HepG2 (cell line): Measurements from ENCODE around the gene PHTF1. TPM values are rescaled to one million over a fixed set of nuclear protein-coding genes. Genes with fewer than 3 reads are reported as not detected.
A peak's percentile ranks its signal among the peaks of the same experiment; 100 is the strongest.

Experiments
- ARNT ChIP-seq: fragments of 450-650 bp; IDR thresholded peaks from 2 replicates; pipeline ENCODE4 v1.6.1; 2017
- BORCS8-MEF2B ChIP-seq: sonication (generic); formaldehyde crosslinking; IDR thresholded peaks from 2 replicates; pipeline ENCODE4 v1.8.0; 2022; ENCODE audit warnings: mild to moderate bottlenecking, missing genetic modification reagents
- CBX1 ChIP-seq: IDR thresholded peaks from one replicate; pipeline ENCODE4 v1.6.1; 2016; ENCODE audit warnings: antibody characterized with exemption, low read depth
- CREB1 ChIP-seq, 2 experiments: fragments of 450-650 bp in 1 of 2; IDR thresholded peaks; 2 replicates each; pipeline ENCODE4 v1.6.1; 2016 to 2017; ENCODE audit warnings: control low read depth in 1 of 2, mild to moderate bottlenecking in 1 of 2, missing compliant biosample characterization in 1 of 2, missing genetic modification characterization in 1 of 2
- EHMT2 ChIP-seq: fragments of 200-600 bp; sonication (generic); IDR thresholded peaks from 2 replicates; pipeline ENCODE4 v1.7.0; 2017; ENCODE audit warnings: antibody characterized with exemption, low read depth, low read length, borderline replicate concordance
- FOXC1 ChIP-seq: sonication (generic); formaldehyde crosslinking; IDR thresholded peaks from 2 replicates; pipeline ENCODE4 v1.8.0; 2022; ENCODE audit warnings: mild to moderate bottlenecking, missing genetic modification reagents, borderline replicate concordance
- FOXK1 ChIP-seq: sonication (generic); formaldehyde crosslinking; IDR thresholded peaks from 2 replicates; pipeline ENCODE4 v1.4.0; 2020; ENCODE audit warnings: low read depth, missing genetic modification reagents, borderline replicate concordance
- HOXD1 ChIP-seq: sonication (generic); formaldehyde crosslinking; IDR thresholded peaks from 2 replicates; pipeline ENCODE4 v1.5.0; 2020; ENCODE audit warnings: missing genetic modification reagents
- IKZF1 ChIP-seq: fragments of 450-650 bp; IDR thresholded peaks from 2 replicates; pipeline ENCODE4 v1.7.1; 2016
- KDM5A ChIP-seq: fragments of 200-600 bp; sonication (generic); IDR thresholded peaks from 2 replicates; pipeline ENCODE4 v1.7.0; 2018; ENCODE audit warnings: antibody characterized with exemption, mild to moderate bottlenecking, low read length, borderline replicate concordance
- KLF11 ChIP-seq: IDR thresholded peaks from 2 replicates; pipeline ENCODE4 v1.6.1; 2016; ENCODE audit warnings: missing compliant biosample characterization
- MIER2 ChIP-seq: IDR thresholded peaks from 2 replicates; pipeline ENCODE4 v1.6.1; 2016; ENCODE audit warnings: missing biosample characterization, missing genetic modification reagents
- REPIN1 ChIP-seq: sonication (generic); formaldehyde crosslinking; IDR thresholded peaks from 2 replicates; pipeline ENCODE4 v1.8.0; 2022; ENCODE audit warnings: missing genetic modification reagents, low read depth, mild to moderate bottlenecking, borderline replicate concordance
- SP4 ChIP-seq: sonication (generic); formaldehyde crosslinking; IDR thresholded peaks from 2 replicates; pipeline ENCODE4 v1.8.1; 2023; ENCODE audit warnings: mild to moderate bottlenecking, missing genetic modification reagents
- SRY ChIP-seq: sonication (generic); formaldehyde crosslinking; IDR thresholded peaks from 2 replicates; pipeline ENCODE4 v1.8.0; 2022; ENCODE audit warnings: mild to moderate bottlenecking, missing genetic modification reagents
- TEAD3 ChIP-seq: optimal IDR thresholded peaks from 2 replicates; pipeline ENCODE3; 2016; ENCODE audit warnings: borderline replicate concordance
- TOPORS ChIP-seq: sonication (generic); formaldehyde crosslinking; IDR thresholded peaks from 2 replicates; pipeline ENCODE4 v1.8.0; 2023; ENCODE audit warnings: mild to moderate bottlenecking, missing genetic modification reagents
- ZIK1 ChIP-seq: sonication (generic); formaldehyde crosslinking; IDR thresholded peaks from 2 replicates; pipeline ENCODE4 v1.5.0; 2020; ENCODE audit warnings: mild to moderate bottlenecking, low read depth, missing genetic modification reagents, borderline replicate concordance
- ZNF101 ChIP-seq: sonication (generic); formaldehyde crosslinking; IDR thresholded peaks from 2 replicates; pipeline ENCODE4 v1.4.0; 2020; ENCODE audit warnings: mild to moderate bottlenecking, low read depth, missing genetic modification reagents, borderline replicate concordance
- ZNF160 ChIP-seq: sonication (generic); formaldehyde crosslinking; IDR thresholded peaks from 2 replicates; pipeline ENCODE4 v1.8.0; 2022; ENCODE audit warnings: mild to moderate bottlenecking, inconsistent platforms, missing genetic modification reagents
- ZNF326 ChIP-seq: sonication (generic); formaldehyde crosslinking; IDR thresholded peaks from 2 replicates; pipeline ENCODE4 v1.4.0; 2020; ENCODE audit warnings: missing genetic modification reagents, borderline replicate concordance
- ZNF510 ChIP-seq: sonication (generic); formaldehyde crosslinking; IDR thresholded peaks from 2 replicates; pipeline ENCODE4 v1.4.0; 2020; ENCODE audit warnings: low read depth, mild to moderate bottlenecking, missing genetic modification reagents
- ZNF614 ChIP-seq: IDR thresholded peaks from 2 replicates; pipeline ENCODE4 v1.6.1; 2018; ENCODE audit warnings: missing biosample characterization, missing genetic modification reagents, inconsistent platforms, borderline replicate concordance
- ZNF674 ChIP-seq: sonication (generic); formaldehyde crosslinking; IDR thresholded peaks from 2 replicates; pipeline ENCODE4 v1.5.0; 2020; ENCODE audit warnings: low read depth, mild to moderate bottlenecking, missing genetic modification reagents
- ZNF878 ChIP-seq: sonication (generic); formaldehyde crosslinking; IDR thresholded peaks from 2 replicates; pipeline ENCODE4 v1.8.1; 2023; ENCODE audit warnings: mild to moderate bottlenecking, missing genetic modification reagents, moderate library complexity
- polyA plus RNA-seq, 8 experiments: library from polyadenylated mRNA; depleted of rRNA in 3 of 8; stranded (reverse) in 7 of 8; unstranded in 1 of 8; fragments of >200 nt; fragmentation: Illumina TruSeq in 4 of 8; extraction: Trizol in 4 of 8; gene quantifications; 2 replicates each; pipeline versions ENCODE4 v1.2.1 to v1.2.3, GENCODE V29; 2011 to 2016; ENCODE audit warnings: low read depth in 4 of 8, missing spikeins in 1 of 8, mixed read lengths in 1 of 8; ENCODE audit not compliant: insufficient read depth in 1 of 8
- total RNA-seq, 5 experiments: library from RNA; depleted of rRNA; stranded (reverse); fragments of >200 nt; fragmentation: Illumina TruSeq; extraction: Trizol; gene quantifications; 2 replicates each; pipeline ENCODE4 v1.2.3, GENCODE V29; 2016; ENCODE audit warnings: low read depth in 1 of 5
- TF ChIP-seq, protein P1 (sequence below): IDR thresholded peaks from 2 replicates; pipeline ENCODE4 v1.6.1; 2016; ENCODE audit warnings: control low read depth
- TF ChIP-seq, protein P2 (sequence below): sonication (generic); formaldehyde crosslinking; IDR thresholded peaks from 2 replicates; pipeline ENCODE4 v1.5.1; 2020; ENCODE audit warnings: mild to moderate bottlenecking, missing genetic modification reagents, moderate library complexity

The PHTF1 gene
- total and polyA plus RNA-seq, 2 of the 13 experiments (the other 11 are each of a cell fraction or from before 2014, with no cell fraction given): 5.0 to 19.7 TPM

DNA sequence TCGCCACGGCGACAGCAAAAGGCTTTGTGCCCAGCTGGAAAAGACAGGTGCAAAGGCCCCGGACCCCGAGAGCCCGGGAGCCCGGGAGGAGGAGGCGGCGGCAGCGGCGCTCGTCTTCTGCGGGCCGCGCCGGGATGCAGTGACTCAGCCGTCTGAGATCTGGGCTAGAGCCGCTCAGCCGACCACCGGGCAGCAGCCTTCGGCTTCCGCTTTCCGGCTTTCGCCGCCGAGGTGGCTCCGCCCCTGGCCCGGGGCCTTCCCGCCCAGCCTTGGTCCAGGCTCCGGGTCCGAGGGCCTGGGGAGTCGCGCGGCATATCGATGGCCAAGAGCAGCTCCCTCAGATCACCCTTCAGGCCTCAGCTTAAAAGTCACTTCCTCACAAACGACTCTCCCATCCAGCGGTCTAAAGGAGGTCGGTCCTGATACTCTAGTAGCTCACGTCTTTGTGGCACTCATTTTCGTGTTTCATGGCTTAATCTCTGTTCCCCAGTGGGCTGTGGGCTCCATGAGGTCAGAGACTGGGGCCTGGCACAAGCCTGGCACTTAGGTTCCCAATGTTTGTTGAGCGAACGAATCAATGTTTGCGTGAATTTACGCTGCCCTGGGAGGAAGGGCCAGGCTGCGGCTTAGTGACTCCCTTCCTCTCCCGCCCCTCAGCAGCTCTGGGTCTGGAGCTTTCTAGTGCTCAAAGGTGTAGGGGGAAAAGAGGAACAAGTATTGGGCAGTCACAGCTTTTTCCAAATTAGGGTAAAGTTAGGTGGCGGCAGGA is at the start of gene PHTF1 (continued):
- TF ChIP-seq BORCS8-MEF2B (CRISPR knock-in tag): no peak
- no peak for TF ChIP-seq MIER2
- TF ChIP-seq FOXK1 (CRISPR knock-in tag): 0 out of 2 replicates have a peak, but pooled peaks have one; percentile 4
- no peak for TF ChIP-seq ZNF510
- TF ChIP-seq IKZF1: no peak
- no peak for TF ChIP-seq HOXD1
- TF ChIP-seq EHMT2: no peak
- TF ChIP-seq CREB1 (IDR thresholded peaks at IDR 0.05): no peak
- no peak for TF ChIP-seq CREB1 (CRISPR knock-in tag; IDR thresholded peaks at IDR 0.05)
- TF ChIP-seq, protein P1, sequence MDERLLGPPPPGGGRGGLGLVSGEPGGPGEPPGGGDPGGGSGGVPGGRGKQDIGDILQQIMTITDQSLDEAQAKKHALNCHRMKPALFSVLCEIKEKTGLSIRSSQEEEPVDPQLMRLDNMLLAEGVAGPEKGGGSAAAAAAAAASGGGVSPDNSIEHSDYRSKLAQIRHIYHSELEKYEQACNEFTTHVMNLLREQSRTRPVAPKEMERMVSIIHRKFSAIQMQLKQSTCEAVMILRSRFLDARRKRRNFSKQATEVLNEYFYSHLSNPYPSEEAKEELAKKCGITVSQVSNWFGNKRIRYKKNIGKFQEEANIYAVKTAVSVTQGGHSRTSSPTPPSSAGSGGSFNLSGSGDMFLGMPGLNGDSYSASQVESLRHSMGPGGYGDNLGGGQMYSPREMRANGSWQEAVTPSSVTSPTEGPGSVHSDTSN (CRISPR knock-in tag): no peak
- TF ChIP-seq ZIK1: no peak
- TF ChIP-seq FOXC1 (CRISPR knock-in tag): peak; percentile 27; the same call in 1 of the 2 replicates
- TF ChIP-seq KLF11: no peak
- TF ChIP-seq ZNF101 (CRISPR knock-in tag): no peak
- TF ChIP-seq ARNT: no peak
- TF ChIP-seq ZNF326: no peak
- TF ChIP-seq ZNF160 (CRISPR knock-in tag): peak; percentile 61; the same call in 1 of the 2 replicates
- 0 out of 2 replicates have a peak, but pooled peaks have one; percentile 32 for TF ChIP-seq ZNF878 (CRISPR knock-in tag)
- TF ChIP-seq KDM5A: no peak
- no peak for TF ChIP-seq ZNF614 (CRISPR knock-in tag)
- TF ChIP-seq REPIN1 (CRISPR knock-in tag): no peak
- no peak for TF ChIP-seq CBX1
- TF ChIP-seq TOPORS (CRISPR knock-in tag): no peak
- TF ChIP-seq TEAD3: no peak
- TF ChIP-seq, protein P2, sequence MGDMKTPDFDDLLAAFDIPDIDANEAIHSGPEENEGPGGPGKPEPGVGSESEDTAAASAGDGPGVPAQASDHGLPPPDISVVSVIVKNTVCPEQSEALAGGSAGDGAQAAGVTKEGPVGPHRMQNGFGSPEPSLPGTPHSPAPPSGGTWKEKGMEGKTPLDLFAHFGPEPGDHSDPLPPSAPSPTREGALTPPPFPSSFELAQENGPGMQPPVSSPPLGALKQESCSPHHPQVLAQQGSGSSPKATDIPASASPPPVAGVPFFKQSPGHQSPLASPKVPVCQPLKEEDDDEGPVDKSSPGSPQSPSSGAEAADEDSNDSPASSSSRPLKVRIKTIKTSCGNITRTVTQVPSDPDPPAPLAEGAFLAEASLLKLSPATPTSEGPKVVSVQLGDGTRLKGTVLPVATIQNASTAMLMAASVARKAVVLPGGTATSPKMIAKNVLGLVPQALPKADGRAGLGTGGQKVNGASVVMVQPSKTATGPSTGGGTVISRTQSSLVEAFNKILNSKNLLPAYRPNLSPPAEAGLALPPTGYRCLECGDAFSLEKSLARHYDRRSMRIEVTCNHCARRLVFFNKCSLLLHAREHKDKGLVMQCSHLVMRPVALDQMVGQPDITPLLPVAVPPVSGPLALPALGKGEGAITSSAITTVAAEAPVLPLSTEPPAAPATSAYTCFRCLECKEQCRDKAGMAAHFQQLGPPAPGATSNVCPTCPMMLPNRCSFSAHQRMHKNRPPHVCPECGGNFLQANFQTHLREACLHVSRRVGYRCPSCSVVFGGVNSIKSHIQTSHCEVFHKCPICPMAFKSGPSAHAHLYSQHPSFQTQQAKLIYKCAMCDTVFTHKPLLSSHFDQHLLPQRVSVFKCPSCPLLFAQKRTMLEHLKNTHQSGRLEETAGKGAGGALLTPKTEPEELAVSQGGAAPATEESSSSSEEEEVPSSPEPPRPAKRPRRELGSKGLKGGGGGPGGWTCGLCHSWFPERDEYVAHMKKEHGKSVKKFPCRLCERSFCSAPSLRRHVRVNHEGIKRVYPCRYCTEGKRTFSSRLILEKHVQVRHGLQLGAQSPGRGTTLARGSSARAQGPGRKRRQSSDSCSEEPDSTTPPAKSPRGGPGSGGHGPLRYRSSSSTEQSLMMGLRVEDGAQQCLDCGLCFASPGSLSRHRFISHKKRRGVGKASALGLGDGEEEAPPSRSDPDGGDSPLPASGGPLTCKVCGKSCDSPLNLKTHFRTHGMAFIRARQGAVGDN (CRISPR knock-in tag): peak; percentile 90
- TF ChIP-seq SP4 (CRISPR knock-in tag): 0 out of 2 replicates have a peak, but pooled peaks have one; percentile 6
- 0 out of 2 replicates have a peak, but pooled peaks have one; percentile 37 for TF ChIP-seq ZNF674 (CRISPR knock-in tag)
- TF ChIP-seq SRY: no peak
